ENCODE results near the gene SLC38A3.

SLC38A3 gene

DNA sequence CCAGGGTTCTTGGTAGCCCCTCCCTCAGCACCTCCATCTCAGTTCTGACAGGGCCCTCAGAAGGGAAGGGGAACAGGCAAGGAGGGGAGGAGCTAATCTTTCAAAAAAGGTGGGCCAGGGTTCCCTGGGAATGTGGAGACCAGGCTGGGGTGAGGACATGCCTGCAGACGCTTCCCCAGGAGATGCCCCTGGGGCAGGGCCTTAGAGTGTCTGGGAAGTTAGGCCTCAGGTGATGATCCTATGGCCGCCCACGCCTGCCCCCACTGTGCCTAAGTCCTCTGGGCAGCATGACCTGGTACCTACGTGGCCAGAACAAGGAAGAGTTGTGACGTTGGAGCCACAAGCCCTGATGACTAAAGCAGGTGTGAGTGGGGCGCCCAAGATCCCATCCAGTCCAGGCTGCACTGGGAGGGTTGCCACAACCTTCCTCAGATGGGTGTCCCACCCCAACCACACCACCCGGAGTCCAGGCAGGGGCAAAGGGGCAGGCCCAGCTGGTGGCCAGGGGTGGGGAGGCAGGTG, 60.0 kb downstream of the SLC38A3 start:
- TF ChIP-seq, protein P1, sequence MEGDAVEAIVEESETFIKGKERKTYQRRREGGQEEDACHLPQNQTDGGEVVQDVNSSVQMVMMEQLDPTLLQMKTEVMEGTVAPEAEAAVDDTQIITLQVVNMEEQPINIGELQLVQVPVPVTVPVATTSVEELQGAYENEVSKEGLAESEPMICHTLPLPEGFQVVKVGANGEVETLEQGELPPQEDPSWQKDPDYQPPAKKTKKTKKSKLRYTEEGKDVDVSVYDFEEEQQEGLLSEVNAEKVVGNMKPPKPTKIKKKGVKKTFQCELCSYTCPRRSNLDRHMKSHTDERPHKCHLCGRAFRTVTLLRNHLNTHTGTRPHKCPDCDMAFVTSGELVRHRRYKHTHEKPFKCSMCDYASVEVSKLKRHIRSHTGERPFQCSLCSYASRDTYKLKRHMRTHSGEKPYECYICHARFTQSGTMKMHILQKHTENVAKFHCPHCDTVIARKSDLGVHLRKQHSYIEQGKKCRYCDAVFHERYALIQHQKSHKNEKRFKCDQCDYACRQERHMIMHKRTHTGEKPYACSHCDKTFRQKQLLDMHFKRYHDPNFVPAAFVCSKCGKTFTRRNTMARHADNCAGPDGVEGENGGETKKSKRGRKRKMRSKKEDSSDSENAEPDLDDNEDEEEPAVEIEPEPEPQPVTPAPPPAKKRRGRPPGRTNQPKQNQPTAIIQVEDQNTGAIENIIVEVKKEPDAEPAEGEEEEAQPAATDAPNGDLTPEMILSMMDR (IDR thresholded peaks at IDR 0.05; ENCODE audit: low read depth, low read length), result no peak

DNA sequence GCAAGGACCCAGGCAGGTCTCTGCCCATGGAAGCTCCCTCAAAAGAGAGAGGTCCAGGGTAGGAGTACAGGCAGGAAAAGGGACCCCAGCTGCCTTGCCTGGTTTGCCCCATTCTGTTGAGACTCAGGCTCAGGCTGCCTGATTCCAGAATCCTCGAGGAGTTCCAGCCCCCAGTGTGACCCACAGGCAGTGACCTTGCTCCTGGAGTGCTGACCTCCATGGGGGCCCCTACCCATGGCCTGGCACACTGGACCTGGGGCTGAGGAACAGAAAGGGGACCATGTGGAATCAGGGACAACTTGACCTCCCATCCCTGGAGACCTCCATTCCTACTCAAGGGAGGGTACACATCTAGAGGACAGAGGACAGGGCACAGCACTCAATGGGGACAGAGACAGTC, 60.5 kb downstream of the SLC38A3 start:
- H3K9me3 ChIP-seq (ENCODE audit: severe bottlenecking), result no peaks in the 10 kb centered on the region
- no peak for DNase-seq
- H3K4me3 ChIP-seq (ENCODE audit: low read depth, low read length), result no peak overlapping the region
- H3K27me3 ChIP-seq (ENCODE audit: insufficient read depth, low read depth, severe bottlenecking), result no peaks in the 10 kb centered on the region
- TF ChIP-seq, protein P1 (IDR thresholded peaks at IDR 0.05; ENCODE audit: low read depth, low read length), result no peak
- no peaks in the 10 kb centered on the region; the same call in 1 of the 2 replicates for H3K36me3 ChIP-seq
- no peak overlapping the region for H3K27ac ChIP-seq

More for the DNA sequence above, 60.0 kb downstream of the SLC38A3 start:
- Histone ChIP-seq H3K27ac (peak overlapping the region; percentile 43; the same call in 1 of the 2 replicates), H3K9me3 (ENCODE audit: severe bottlenecking) (no peaks in the 10 kb centered on the region), H3K36me3 (peaks cover 3% of the 10 kb centered on the region), H3K4me3 (ENCODE audit: low read depth, low read length) (no peak overlapping the region), H3K27me3 (ENCODE audit: insufficient read depth, low read depth, severe bottlenecking) (no peaks in the 10 kb centered on the region)
- DNase-seq, result no peak

DNA sequence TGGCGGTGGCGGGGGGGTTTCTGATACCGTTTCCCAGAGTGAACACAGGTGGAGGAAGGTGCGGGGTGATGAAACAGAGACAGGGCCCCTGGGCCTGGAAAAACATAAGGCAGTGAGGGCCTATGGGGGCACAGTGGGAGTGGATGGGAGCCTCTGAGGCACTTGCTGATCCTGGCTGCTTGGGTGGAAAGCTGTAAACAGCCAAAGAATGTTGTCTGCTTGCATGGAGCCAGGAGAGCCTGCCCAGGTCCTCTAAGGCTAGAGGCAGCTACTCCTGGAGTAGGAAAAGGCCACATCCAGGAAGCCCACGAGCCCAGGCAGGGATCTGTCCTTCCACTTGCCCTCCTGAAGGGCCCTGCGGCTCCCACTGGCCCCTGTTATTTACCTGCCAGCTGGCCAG, 60.9 kb downstream of the SLC38A3 start:
- no peak for DNase-seq
- H3K36me3 ChIP-seq, result no peaks in the 10 kb centered on the region; the same call in 1 of the 2 replicates
- no peak overlapping the region for H3K4me3 ChIP-seq (ENCODE audit: low read depth, low read length)
- H3K27me3 ChIP-seq (ENCODE audit: insufficient read depth, low read depth, severe bottlenecking), result no peaks in the 10 kb centered on the region
- TF ChIP-seq, protein P1 (IDR thresholded peaks at IDR 0.05; ENCODE audit: low read depth, low read length), result no peak
- H3K9me3 ChIP-seq (ENCODE audit: severe bottlenecking), result no peaks in the 10 kb centered on the region
- no peak overlapping the region for H3K27ac ChIP-seq

DNA sequence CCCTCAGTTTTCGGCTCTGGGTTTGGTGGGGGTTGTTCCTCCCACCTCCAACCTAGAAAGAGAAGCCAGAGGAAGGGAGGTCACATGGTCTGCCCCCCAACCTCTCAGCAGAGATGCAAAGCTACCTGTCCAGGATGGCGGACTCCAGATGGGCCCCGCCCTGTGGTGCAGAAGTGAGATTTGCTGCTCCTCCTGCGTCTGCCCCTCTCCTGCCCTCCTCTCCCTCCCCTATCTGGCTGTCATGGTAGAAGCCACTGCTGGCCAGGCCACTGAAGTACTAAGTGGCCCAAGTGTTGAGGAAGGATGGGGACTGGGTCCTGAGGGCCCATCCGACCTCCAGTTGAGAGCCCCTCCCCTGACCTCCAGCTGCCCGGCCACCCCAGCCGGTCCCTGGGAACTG, 61.8 kb downstream of the SLC38A3 start:
- TF ChIP-seq, protein P1 (IDR thresholded peaks at IDR 0.05; ENCODE audit: low read depth, low read length), result no peak
- H3K27ac ChIP-seq, result peak overlapping the region; percentile 42
- H3K36me3 ChIP-seq, result no peaks in the 10 kb centered on the region; the same call in 1 of the 2 replicates
- no peaks in the 10 kb centered on the region for H3K9me3 ChIP-seq (ENCODE audit: severe bottlenecking)
- DNase-seq, result no peak
- no peaks in the 10 kb centered on the region for H3K27me3 ChIP-seq (ENCODE audit: insufficient read depth, low read depth, severe bottlenecking)
- H3K4me3 ChIP-seq (ENCODE audit: low read depth, low read length), result peak overlapping the region; percentile 26; the same call in 1 of the 2 replicates

DNA sequence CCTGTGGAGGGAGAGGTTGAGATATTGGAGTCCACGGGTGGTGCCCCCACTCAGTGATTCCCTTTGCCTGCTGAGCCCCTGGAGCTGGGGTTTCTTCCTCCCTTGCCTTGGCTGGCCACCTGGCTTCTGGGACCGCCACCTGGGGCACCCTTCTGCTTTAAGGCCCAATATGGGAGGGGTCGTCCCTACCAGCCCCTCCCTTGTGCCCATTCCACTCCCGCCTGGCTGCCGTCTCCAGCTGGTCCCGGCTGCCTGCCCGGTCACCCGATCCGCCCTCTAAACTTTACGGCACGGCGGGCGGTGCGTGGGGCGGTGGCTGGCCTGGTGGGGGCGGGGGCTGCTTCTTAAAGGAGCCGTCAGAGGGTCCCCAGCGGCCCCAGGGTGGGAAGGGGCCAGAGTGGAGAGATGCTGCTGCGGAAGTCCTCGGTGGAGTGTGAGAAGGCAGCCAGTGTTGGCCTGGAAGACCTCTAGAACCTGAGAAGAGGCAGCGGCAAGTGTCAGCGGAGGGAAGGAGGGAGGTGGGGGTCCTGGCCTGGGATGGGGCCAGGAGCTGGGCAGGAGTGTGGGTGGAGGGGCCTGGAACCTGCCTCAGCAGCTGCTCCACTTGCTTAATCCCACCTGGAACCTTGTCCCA, 62.3 kb downstream of the SLC38A3 start:
- H3K9me3 ChIP-seq (ENCODE audit: severe bottlenecking), result no peaks in the 10 kb centered on the region
- H3K27me3 ChIP-seq (ENCODE audit: insufficient read depth, low read depth, severe bottlenecking), result no peaks in the 10 kb centered on the region
- TF ChIP-seq, protein P1 (IDR thresholded peaks at IDR 0.05; ENCODE audit: low read depth, low read length), result no peak
- H3K36me3 ChIP-seq, result no peaks in the 10 kb centered on the region; the same call in 1 of the 2 replicates
- peak; percentile 63 for DNase-seq
- H3K4me3 ChIP-seq (ENCODE audit: low read depth, low read length), result peak overlapping the region; percentile 26
- peak overlapping the region; percentile 42 for H3K27ac ChIP-seq
